ENCODE results near the gene CRY2.

Gene CRY2

GRCh38 chr11:45926536-45927331 lies 79.5 kb downstream of the CRY2 start:
- Histone ChIP-seq H3K4me1 (ENCODE audit: control insufficient read depth, insufficient read depth, low read length) (0 out of 2 replicates have a peak, but pooled peaks cover 2% of the 10 kb centered on the region), H3K27me3 (ENCODE audit: control insufficient read depth, insufficient read depth, low read length) (no peaks in the 10 kb centered on the region), H3K36me3 (ENCODE audit: control insufficient read depth, insufficient read depth, low read length) (peaks cover 27% of the 10 kb centered on the region), H3K27ac (ENCODE audit: low read length) (no peak overlapping the region), H3K4me3 (ENCODE audit: low read length) (no peak overlapping the region), H3K9me3 (ENCODE audit: control insufficient read depth, insufficient read depth, low read length) (no peaks in the 10 kb centered on the region)
- no CpG with 5 or more reads among the region's 12 CpGs for WGBS (ENCODE audit: insufficient coverage, insufficient read length)
- no peak for DNase-seq (ENCODE audit: low read depth, low spot score)

- H3K27me3 ChIP-seq (ENCODE audit: control insufficient read depth, insufficient read depth, low read length) = no peaks in the 10 kb centered on the region
- no peak for DNase-seq (ENCODE audit: low read depth, low spot score)
- no peaks in the 10 kb centered on the region for H3K9me3 ChIP-seq (ENCODE audit: control insufficient read depth, insufficient read depth, low read length)
- H3K36me3 ChIP-seq (ENCODE audit: control insufficient read depth, insufficient read depth, low read length) = peaks cover 30% of the 10 kb centered on the region
- H3K27ac ChIP-seq (ENCODE audit: low read length) = no peak overlapping the region
- H3K4me1 ChIP-seq (ENCODE audit: control insufficient read depth, insufficient read depth, low read length) = 0 out of 2 replicates have a peak, but pooled peaks cover 2% of the 10 kb centered on the region
- WGBS (ENCODE audit: insufficient coverage, insufficient read length) = no CpG with 5 or more reads among the region's 15 CpGs
- H3K4me3 ChIP-seq (ENCODE audit: low read length) = no peak overlapping the region
Measured at GRCh38 chr11:45927332-45927683, 80.0 kb downstream of the CRY2 start.

DNA sequence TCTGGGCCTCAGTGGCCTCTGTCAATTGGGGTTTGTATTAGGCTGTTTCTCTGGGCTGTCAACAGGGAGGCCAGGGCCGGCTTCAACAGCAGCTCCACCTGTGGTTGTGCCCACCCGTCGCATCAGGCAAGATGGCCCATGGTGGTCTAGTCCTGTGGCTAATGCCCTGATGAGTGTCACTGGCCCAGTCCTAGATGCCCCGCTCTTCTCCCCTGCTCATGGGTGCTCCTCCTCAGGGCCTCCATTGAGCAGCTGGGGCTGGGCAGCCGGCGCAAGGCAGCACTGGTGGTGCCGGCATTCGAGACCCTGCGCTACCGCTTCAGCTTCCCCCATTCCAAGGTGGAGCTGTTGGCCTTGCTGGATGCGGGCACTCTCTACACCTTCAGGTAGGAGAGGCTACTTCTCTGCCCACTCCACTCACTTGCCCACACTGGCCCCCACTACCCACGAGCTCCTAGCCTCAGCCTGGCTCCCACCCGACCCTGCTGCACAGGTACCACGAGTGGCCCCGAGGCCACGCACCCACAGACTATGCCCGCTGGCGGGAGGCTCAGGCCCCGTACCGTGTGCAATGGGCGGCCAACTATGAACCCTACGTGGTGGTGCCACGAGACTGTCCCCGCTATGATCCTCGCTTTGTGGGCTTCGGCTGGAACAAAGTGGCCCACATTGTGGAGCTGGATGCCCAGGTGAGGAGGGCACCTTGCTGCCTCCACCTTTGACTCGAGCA lies 80.6 kb downstream of the CRY2 start:
- no CpG with 5 or more reads among the region's 27 CpGs for WGBS (ENCODE audit: insufficient coverage, insufficient read length)
- Histone ChIP-seq H3K9me3 (ENCODE audit: control insufficient read depth, insufficient read depth, low read length) (no peaks in the 10 kb centered on the region), H3K4me1 (ENCODE audit: control insufficient read depth, insufficient read depth, low read length) (0 out of 2 replicates have a peak, but pooled peaks cover 2% of the 10 kb centered on the region), H3K4me3 (ENCODE audit: low read length) (no peak overlapping the region), H3K36me3 (ENCODE audit: control insufficient read depth, insufficient read depth, low read length) (peaks cover 30% of the 10 kb centered on the region), H3K27me3 (ENCODE audit: control insufficient read depth, insufficient read depth, low read length) (no peaks in the 10 kb centered on the region), H3K27ac (ENCODE audit: low read length) (no peak overlapping the region)
- no peak for DNase-seq (ENCODE audit: low read depth, low spot score)

- H3K4me1 ChIP-seq (ENCODE audit: control insufficient read depth, insufficient read depth, low read length) = no peaks in the 10 kb centered on the region
- no peak for DNase-seq (ENCODE audit: low read depth, low spot score)
- H3K4me3 ChIP-seq (ENCODE audit: low read length) = no peak overlapping the region
- H3K27me3 ChIP-seq (ENCODE audit: control insufficient read depth, insufficient read depth, low read length) = no peaks in the 10 kb centered on the region
- WGBS (ENCODE audit: insufficient coverage, insufficient read length) = no CpG with 5 or more reads among the region's 13 CpGs
- H3K27ac ChIP-seq (ENCODE audit: low read length) = no peak overlapping the region
- H3K36me3 ChIP-seq (ENCODE audit: control insufficient read depth, insufficient read depth, low read length) = peaks cover 30% of the 10 kb centered on the region
- no peaks in the 10 kb centered on the region for H3K9me3 ChIP-seq (ENCODE audit: control insufficient read depth, insufficient read depth, low read length)
Measured at GRCh38 chr11:45928535-45929215, 81.4 kb downstream of the CRY2 start.

- no peak for DNase-seq (ENCODE audit: low read depth, low spot score)
- H3K9me3 ChIP-seq (ENCODE audit: control insufficient read depth, insufficient read depth, low read length) = no peaks in the 10 kb centered on the region
- no peak overlapping the region for H3K4me3 ChIP-seq (ENCODE audit: low read length)
- no peak overlapping the region for H3K27ac ChIP-seq (ENCODE audit: low read length)
- H3K36me3 ChIP-seq (ENCODE audit: control insufficient read depth, insufficient read depth, low read length) = peaks cover 34% of the 10 kb centered on the region
- H3K27me3 ChIP-seq (ENCODE audit: control insufficient read depth, insufficient read depth, low read length) = no peaks in the 10 kb centered on the region
- H3K4me1 ChIP-seq (ENCODE audit: control insufficient read depth, insufficient read depth, low read length) = no peaks in the 10 kb centered on the region
- WGBS (ENCODE audit: insufficient coverage, insufficient read length) = no CpG with 5 or more reads among the region's 10 CpGs
Measured at GRCh38 chr11:45929486-45930030, 82.3 kb downstream of the CRY2 start.

DNA sequence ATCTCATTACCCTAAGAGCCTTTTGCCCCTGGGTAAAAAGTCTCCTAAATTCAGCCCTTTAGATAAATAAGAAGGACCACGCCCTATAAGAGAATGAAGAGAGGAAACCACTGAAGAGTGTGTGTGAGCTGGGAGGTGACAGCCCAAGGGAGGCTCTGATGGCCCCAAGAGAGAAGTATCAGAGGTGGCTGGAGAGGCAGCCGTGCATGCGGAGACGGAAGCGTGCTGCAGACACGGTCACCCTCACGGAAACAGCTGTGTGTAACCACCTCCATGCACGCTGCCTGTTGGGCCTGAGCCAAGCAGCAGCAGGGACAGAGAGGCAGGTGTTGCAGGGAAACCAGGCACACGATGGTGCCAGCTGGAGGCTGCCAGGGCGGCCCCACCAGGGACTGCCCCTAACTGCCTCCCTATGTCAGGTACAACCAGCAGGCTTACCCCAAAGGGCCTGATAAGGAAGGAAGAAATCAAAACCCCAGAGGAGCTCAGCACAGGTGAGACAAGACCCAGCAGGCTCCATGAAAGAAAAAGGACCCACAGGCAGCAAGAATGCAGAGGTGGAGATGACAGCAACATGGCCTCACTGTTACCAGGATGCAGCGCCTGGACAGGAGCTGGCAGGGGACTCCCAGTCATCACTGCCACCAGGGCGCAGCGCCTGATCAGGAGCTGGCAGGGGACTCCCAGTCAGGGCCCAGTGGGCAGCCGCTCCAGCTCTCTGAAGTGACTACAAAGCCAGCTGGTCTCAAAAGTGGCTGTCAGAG lies 82.9 kb downstream of the CRY2 start:
- no peak overlapping the region for H3K4me3 ChIP-seq (ENCODE audit: low read length)
- H3K27me3 ChIP-seq (ENCODE audit: control insufficient read depth, insufficient read depth, low read length) = no peaks in the 10 kb centered on the region
- no peaks in the 10 kb centered on the region for H3K9me3 ChIP-seq (ENCODE audit: control insufficient read depth, insufficient read depth, low read length)
- H3K36me3 ChIP-seq (ENCODE audit: control insufficient read depth, insufficient read depth, low read length) = peaks cover 38% of the 10 kb centered on the region
- no peak for DNase-seq (ENCODE audit: low read depth, low spot score)
- WGBS (ENCODE audit: insufficient coverage, insufficient read length) = no CpG with 5 or more reads among the region's 14 CpGs
- no peaks in the 10 kb centered on the region for H3K4me1 ChIP-seq (ENCODE audit: control insufficient read depth, insufficient read depth, low read length)
- H3K27ac ChIP-seq (ENCODE audit: low read length) = no peak overlapping the region

- Histone ChIP-seq H3K4me3 (ENCODE audit: low read length) (no peak overlapping the region), H3K27me3 (ENCODE audit: control insufficient read depth, insufficient read depth, low read length) (no peaks in the 10 kb centered on the region), H3K27ac (ENCODE audit: low read length) (no peak overlapping the region), H3K4me1 (ENCODE audit: control insufficient read depth, insufficient read depth, low read length) (no peaks in the 10 kb centered on the region), H3K9me3 (ENCODE audit: control insufficient read depth, insufficient read depth, low read length) (no peaks in the 10 kb centered on the region), H3K36me3 (ENCODE audit: control insufficient read depth, insufficient read depth, low read length) (peaks cover 36% of the 10 kb centered on the region)
- no peak for DNase-seq (ENCODE audit: low read depth, low spot score)
- WGBS (ENCODE audit: insufficient coverage, insufficient read length) = no CpG with 5 or more reads among the region's 8 CpGs
Measured at GRCh38 chr11:45930951-45931570, 83.8 kb downstream of the CRY2 start.

GRCh38 chr11:45931739-45932138 lies 84.5 kb downstream of the CRY2 start:
- Histone ChIP-seq H3K4me1 (ENCODE audit: control insufficient read depth, insufficient read depth, low read length) (no peaks in the 10 kb centered on the region), H3K36me3 (ENCODE audit: control insufficient read depth, insufficient read depth, low read length) (peaks cover 29% of the 10 kb centered on the region), H3K9me3 (ENCODE audit: control insufficient read depth, insufficient read depth, low read length) (no peaks in the 10 kb centered on the region), H3K4me3 (ENCODE audit: low read length) (no peak overlapping the region), H3K27ac (ENCODE audit: low read length) (no peak overlapping the region), H3K27me3 (ENCODE audit: control insufficient read depth, insufficient read depth, low read length) (no peaks in the 10 kb centered on the region)
- WGBS (ENCODE audit: insufficient coverage, insufficient read length) = no CpG with 5 or more reads among the region's 10 CpGs
- DNase-seq (ENCODE audit: low read depth, low spot score) = no peak

GRCh38 chr11:45932217-45932616 lies 84.9 kb downstream of the CRY2 start:
- Histone ChIP-seq H3K27me3 (ENCODE audit: control insufficient read depth, insufficient read depth, low read length) (no peaks in the 10 kb centered on the region), H3K4me1 (ENCODE audit: control insufficient read depth, insufficient read depth, low read length) (no peaks in the 10 kb centered on the region), H3K9me3 (ENCODE audit: control insufficient read depth, insufficient read depth, low read length) (no peaks in the 10 kb centered on the region), H3K27ac (ENCODE audit: low read length) (no peak overlapping the region), H3K36me3 (ENCODE audit: control insufficient read depth, insufficient read depth, low read length) (peaks cover 26% of the 10 kb centered on the region), H3K4me3 (ENCODE audit: low read length) (no peak overlapping the region)
- no CpG with 5 or more reads among the region's 8 CpGs for whole genome bisulfite sequencing (ENCODE audit: insufficient coverage, insufficient read length)
- no peak for DNase-seq (ENCODE audit: low read depth, low spot score)
